GM23248 (cell line): Measurements from ENCODE around the gene SHROOM4.

Experiments
- EZH2 ChIP-seq: fragments of 200-600 bp; sonication (generic); IDR thresholded peaks from 2 replicates; pipeline ENCODE4 v1.6.1; 2018; ENCODE audit warnings: antibody characterized with exemption, mild to moderate bottlenecking; ENCODE audit not compliant: insufficient read depth, poor library complexity, severe bottlenecking
- EZH2phosphoT487 ChIP-seq: fragments of 200-600 bp; sonication (generic); IDR thresholded peaks from 2 replicates; pipeline ENCODE4 v1.6.1; 2018; ENCODE audit warnings: antibody characterized with exemption, moderate library complexity, mild to moderate bottlenecking, low read depth; ENCODE audit not compliant: insufficient read depth

DNA sequence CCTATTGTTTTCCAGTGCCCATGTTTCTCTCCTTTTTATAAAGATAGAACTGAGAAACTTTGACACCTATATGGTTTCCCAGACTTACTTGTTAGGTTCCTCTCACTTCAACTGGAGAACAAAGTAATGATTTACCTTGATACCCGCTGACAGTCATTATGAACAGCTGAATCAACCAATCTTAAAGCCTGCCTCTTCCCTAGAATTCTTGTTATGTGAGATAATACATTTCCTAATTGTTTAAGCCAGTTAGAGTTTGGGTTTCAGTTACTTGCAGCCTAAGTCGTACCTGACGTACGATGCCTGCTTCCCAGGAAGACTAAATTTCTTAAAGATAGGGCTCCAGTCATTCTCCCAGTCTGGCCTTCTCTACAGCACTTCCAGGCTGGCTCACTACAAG, 97.3 kb downstream of the SHROOM4 start:
- no peak for TF ChIP-seq EZH2phosphoT487
- no peak for TF ChIP-seq EZH2
